Left ventricle myocardium inferior (tissue), 1 donor: ENCODE data around the gene STARD3. TPM values are rescaled to one million over a fixed set of nuclear protein-coding genes. Genes with fewer than 3 reads are reported as not detected.

Source experiments
- DNase-seq: peaks from one replicate; pipeline ENCODE4 v3.0.0-alpha.2; 2020
- H3K27ac ChIP-seq: fragments of 200-600 bp; replicated peaks from 2 replicates; pipeline ENCODE4 v1.8.0; 2021
- H3K27me3 ChIP-seq: fragments of 200-600 bp; 2 replicates; pipeline ENCODE4 v1.8.0; 2021; ENCODE audit warnings: low read depth
- H3K36me3 ChIP-seq: fragments of 200-600 bp; 2 replicates; pipeline ENCODE4 v1.8.0; 2021
- H3K4me1 ChIP-seq: fragments of 200-600 bp; 2 replicates; pipeline ENCODE4 v1.8.0; 2021
- H3K4me3 ChIP-seq: fragments of 200-600 bp; 2 replicates; pipeline ENCODE4 v1.8.0; 2021; ENCODE audit warnings: mild to moderate bottlenecking, moderate library complexity
- H3K9me3 ChIP-seq: fragments of 200-600 bp; replicated peaks from 2 replicates; pipeline ENCODE4 v1.8.0; 2021
- intact Hi-C: fragments of 100-400 bp; cut with micrococcal nuclease; formaldehyde crosslinking; loops from one replicate; pipeline ENCODE4 v1.11.0; 2022
- total RNA-seq: library from RNA; stranded (reverse); fragmentation: NEBNext Ultra II Directional; extraction: Animal tissue kit (Norgen Biotek cat#: 25700); gene quantifications from one replicate; pipeline ENCODE4 v1.2.1, GENCODE V29; 2021
- TF ChIP-seq, protein P1 (sequence below): fragments of 200-600 bp; IDR thresholded peaks from 2 replicates; pipeline ENCODE4 v1.8.0; 2021; ENCODE audit warnings: antibody characterized with exemption, mild to moderate bottlenecking, borderline replicate concordance
- donor health status: DM: no; HTN: yes; CAD: no; lungs with severe emphysema.

Gene STARD3
- total RNA-seq, 1 donor from 2014 or later, result 15.7 TPM

DNA sequence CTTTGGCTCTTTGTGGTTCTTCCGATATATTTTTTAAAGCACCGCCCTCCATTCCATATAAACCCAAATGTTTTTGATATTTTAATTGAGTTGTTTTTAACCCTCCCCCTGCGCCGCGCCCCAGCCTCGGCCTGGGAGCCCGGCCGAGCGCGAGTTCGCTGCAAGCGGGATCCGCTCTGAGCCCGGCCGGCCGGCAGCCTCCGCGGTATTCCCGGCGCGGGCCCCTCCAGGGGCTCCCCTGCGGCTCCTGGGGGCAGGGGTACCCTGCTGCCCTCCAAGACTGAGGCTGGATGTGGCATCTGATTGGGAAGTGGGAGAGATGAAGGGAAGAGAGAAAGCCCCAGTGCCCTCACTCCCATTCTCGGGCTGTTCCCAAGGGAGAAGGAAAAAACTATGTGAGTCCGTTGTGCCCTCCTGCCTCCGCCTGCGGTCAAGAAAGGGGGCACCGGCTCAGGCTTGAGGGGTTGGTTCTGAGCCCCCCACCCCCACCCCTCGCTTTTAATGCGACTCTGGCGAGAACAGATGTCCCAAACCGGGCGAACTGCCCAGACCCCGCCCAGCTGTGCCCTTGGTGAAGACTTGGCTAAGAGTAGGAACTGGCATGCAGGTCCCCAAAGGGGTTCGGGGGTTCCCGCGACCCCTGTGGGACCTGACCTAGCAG lies 37.8 kb upstream of the STARD3 start:
- Histone ChIP-seq H3K4me3 (peak overlapping the region; percentile 46), H3K36me3 (no peaks in the 10 kb centered on the region), H3K4me1 (peaks cover 34% of the 10 kb centered on the region), H3K27ac (no peak overlapping the region), H3K9me3 (no peaks in the 10 kb centered on the region), H3K27me3 (peaks cover 100% of the 10 kb centered on the region)
- intact Hi-C loops, result no loop called here
- TF ChIP-seq, protein P1, sequence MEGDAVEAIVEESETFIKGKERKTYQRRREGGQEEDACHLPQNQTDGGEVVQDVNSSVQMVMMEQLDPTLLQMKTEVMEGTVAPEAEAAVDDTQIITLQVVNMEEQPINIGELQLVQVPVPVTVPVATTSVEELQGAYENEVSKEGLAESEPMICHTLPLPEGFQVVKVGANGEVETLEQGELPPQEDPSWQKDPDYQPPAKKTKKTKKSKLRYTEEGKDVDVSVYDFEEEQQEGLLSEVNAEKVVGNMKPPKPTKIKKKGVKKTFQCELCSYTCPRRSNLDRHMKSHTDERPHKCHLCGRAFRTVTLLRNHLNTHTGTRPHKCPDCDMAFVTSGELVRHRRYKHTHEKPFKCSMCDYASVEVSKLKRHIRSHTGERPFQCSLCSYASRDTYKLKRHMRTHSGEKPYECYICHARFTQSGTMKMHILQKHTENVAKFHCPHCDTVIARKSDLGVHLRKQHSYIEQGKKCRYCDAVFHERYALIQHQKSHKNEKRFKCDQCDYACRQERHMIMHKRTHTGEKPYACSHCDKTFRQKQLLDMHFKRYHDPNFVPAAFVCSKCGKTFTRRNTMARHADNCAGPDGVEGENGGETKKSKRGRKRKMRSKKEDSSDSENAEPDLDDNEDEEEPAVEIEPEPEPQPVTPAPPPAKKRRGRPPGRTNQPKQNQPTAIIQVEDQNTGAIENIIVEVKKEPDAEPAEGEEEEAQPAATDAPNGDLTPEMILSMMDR, result no peak
- no peak for DNase-seq

DNA sequence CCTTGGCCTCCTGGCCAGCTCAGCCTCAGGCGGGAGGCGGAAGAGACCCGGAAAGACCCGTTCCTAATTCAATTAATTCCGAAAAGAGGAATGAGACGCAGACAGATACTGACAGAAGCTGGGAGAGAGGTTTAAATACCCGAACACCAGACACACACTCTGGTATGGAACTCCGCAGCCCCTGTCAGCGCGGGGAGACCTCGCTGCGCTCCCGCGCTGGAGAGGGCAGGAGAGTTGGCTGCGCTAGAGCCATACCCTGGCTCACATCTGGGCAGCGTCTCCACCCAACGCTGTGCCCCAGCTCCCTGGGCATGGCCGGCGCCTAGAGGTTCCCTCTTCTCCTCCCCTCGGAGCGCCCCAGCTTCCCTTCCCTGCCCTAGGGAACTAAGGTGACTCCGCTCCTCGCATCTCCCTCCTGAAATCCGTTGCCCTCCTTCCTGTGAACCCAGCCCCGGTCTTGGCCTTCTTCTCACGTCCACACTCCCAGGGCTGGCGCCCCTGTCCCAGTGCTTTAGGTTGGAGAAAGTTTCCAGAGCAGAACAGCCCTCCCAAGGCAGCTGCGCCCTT lies 37.2 kb upstream of the STARD3 start:
- Histone ChIP-seq H3K36me3 (no peaks in the 10 kb centered on the region), H3K4me3 (peak overlapping the region; percentile 46), H3K4me1 (peaks cover 40% of the 10 kb centered on the region), H3K27ac (no peak overlapping the region), H3K27me3 (peaks cover 100% of the 10 kb centered on the region), H3K9me3 (no peaks in the 10 kb centered on the region)
- DNase-seq, result no peak
- intact Hi-C loops, result no loop called here
- TF ChIP-seq, protein P1, result no peak

DNA sequence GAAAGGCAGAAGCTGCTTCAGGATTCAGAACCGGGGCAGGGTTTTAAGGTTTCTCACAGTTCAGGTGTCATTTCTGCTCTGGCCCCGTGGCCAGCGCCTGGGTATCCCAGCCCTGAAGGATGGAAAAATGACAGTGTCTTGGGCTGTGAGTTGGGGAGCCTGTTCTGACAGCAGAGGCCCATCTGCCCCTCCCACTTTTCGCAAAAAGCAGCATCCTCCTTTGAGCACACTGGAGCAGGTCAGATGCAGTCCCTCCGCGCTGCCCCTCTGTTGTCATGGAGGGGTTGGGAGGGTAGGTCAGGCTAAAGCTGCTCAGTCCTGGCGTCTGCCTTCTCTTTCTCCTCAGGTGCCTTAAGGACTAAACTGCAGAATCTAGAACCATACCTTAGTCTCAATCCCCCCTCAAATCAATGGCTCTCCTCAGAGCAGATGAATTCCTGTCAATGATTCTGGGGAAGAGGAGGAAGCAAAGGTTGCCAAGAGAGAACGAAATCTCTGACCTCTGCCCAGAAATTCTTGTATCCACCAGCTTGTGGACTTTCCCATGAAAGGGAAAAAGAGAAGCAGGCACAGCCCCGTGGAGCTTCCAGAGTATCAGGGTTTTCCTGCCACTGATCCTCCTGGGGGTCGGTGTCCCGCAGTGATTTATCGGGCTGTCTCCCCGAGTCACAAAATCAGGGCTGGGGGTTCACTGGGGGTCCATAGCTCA lies 36.5 kb upstream of the STARD3 start:
- H3K4me3 ChIP-seq, result no peak overlapping the region
- H3K27me3 ChIP-seq, result peaks cover 100% of the 10 kb centered on the region
- no peak for DNase-seq
- no peak overlapping the region for H3K27ac ChIP-seq
- H3K9me3 ChIP-seq, result no peaks in the 10 kb centered on the region
- peaks cover 47% of the 10 kb centered on the region for H3K4me1 ChIP-seq
- H3K36me3 ChIP-seq, result no peaks in the 10 kb centered on the region
- TF ChIP-seq, protein P1, result no peak
- intact Hi-C loops, result no loop called here

DNA sequence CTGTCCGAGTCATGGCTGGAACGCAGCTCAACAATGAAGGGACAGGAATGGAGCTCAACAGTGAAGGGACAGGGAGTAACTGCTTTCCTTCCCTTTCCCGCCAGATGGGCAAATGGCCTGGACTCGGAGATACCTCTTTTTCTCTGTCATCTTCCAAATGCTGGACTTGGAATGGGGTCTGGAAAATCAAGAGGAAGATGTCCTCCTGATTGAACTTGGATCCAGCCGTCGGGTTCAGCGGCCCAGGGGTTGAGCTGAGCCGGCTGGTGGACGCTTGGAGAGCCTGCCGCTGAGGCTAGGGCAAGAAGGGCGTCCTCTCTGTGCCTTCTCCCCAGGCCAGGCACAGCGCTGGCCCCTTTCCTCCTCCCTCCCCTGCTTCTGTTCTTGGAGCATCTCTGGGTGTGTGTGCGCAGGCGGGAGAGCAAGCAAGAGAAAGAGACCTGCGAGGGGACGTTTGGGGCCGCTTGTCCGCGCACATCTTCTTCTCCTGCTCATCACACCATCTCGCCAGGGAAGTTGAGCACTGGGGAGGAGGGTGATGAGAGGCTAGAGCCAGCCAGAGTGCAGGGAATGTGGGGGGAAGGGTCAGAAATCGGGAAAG lies 35.8 kb upstream of the STARD3 start:
- DNase-seq, result no peak
- TF ChIP-seq, protein P1, result no peak
- Histone ChIP-seq H3K36me3 (no peaks in the 10 kb centered on the region), H3K27me3 (peaks cover 100% of the 10 kb centered on the region), H3K4me3 (no peak overlapping the region), H3K4me1 (peaks cover 54% of the 10 kb centered on the region), H3K9me3 (no peaks in the 10 kb centered on the region), H3K27ac (no peak overlapping the region)
- intact Hi-C loops, result no loop called here

DNA sequence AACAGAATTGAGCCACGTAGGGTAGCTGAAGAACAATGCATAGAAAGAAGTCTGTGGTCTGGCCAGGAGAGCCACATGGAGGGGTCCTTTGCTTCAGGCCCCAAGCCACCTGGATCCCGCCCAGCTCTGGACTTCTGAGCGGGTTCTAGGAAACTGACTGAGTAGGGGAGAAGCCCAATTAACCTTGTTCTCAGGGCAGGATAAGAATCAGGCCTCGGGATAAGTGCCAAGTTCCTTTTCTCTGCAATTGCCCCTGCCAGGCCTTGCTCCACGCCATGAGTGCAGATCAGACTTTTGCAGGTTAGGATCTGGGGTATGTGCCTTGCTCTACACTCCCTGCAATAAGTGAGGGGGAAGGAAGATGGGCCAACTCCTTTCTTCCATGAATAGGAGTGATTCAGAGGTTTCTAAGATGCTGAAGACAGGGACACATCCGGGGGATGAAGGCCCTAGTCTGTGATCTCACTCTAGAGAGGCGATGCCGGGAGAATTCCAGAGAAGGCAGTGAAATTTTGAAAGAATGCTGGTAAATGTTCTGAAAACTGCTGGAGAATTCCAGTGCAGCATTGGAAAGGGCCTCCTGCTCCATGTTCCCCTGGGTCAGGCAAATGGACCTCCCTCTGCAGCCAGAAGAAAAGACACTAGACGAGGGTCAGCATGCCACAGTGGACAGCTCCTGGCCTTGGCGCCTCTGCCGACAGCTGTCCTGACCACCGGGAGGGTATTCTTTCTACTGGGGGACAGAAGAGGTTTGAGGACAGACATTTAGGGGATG lies 35.0 kb upstream of the STARD3 start:
- no peaks in the 10 kb centered on the region for H3K9me3 ChIP-seq
- H3K36me3 ChIP-seq, result no peaks in the 10 kb centered on the region
- H3K4me1 ChIP-seq, result peaks cover 61% of the 10 kb centered on the region
- intact Hi-C loops, result no loop called here
- H3K4me3 ChIP-seq, result no peak overlapping the region
- TF ChIP-seq, protein P1, result no peak
- H3K27ac ChIP-seq, result no peak overlapping the region
- H3K27me3 ChIP-seq, result peaks cover 100% of the 10 kb centered on the region
- no peak for DNase-seq
